NCI-H1092 treated with DMSO at 0.1 percent for 48 hours (cell line): Measurements from ENCODE around the gene HAPLN2.
"Not testable (repeated sequence)": the region's sequence is repeated elsewhere in the genome, so short reads cannot be mapped to it uniquely, and the experiment has no call there.

Experiments used
- DNase-seq: peaks from one replicate; lab custom pipeline; 2025; lab: John Stamatoyannopoulos, UW

Gene HAPLN2

DNA sequence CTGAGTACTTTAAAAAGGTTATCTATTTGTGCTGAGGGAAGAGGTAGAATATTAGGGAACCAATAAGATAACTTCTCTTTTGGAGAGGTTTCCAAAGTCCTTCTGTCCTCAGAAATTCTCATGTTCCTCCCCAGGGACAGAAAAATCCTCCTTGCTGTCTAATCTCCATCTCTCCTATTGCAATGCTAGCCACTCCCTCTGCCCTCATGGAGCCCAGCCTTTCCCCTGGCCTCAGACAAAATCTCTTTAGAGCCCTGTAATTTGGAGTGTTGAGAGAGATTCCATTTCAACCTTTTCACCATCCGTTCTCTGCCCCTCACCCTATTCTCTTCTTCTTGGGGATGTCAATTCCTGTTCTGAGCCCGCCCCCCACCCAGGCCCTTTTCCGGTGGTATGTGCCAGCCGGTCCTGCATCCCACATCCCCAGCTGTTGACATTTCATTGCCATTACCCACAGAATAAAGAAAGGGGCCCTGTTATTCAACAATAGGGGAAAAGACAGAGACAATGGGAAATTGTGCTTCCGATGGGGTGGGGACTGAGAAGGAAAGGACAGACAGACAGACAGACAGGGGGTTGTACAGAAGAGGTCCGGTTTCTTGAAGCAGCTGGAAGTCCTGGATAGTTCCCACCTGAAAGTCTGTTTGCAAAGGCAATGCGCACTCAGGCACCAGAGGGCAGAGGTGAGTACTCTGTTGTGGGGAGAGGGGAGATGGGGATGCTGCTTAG lies at the start of gene HAPLN2:
Gene HAPLN2, plus strand, starts transcription at position 563 of the 729 bp plus-strand sequence. CDS start 4,076 bp downstream, outside the sequence.
- peak; percentile 16 for DNase-seq

DNA sequence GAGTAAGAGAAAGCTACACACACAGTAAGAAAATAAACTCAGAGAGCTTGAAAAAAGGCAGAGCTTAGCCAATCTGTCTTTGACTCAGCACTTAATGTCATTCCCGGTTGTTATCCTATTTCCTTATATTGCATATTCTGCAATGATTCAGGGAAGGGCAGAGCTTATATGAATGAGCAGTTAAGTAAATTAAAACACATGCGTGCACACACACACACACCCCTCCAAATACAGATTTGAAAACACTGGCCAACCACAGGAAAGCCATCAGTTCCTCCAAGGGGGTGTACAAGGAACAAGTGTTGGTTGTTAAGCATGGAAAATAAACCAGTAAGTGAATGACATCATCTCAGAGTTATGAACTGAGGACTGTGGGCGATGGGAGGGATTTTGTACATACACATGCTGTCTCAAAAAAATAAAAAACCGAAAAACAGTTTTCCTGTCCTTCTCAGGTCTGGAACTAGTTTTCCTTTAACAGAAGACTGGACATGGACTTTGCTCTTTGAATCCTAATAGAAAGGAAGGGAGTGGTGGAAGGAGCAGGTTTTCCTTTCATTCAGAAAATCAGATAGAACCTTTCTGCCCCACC lies 47.9 kb upstream of the HAPLN2 start:
- no peak for DNase-seq

DNA sequence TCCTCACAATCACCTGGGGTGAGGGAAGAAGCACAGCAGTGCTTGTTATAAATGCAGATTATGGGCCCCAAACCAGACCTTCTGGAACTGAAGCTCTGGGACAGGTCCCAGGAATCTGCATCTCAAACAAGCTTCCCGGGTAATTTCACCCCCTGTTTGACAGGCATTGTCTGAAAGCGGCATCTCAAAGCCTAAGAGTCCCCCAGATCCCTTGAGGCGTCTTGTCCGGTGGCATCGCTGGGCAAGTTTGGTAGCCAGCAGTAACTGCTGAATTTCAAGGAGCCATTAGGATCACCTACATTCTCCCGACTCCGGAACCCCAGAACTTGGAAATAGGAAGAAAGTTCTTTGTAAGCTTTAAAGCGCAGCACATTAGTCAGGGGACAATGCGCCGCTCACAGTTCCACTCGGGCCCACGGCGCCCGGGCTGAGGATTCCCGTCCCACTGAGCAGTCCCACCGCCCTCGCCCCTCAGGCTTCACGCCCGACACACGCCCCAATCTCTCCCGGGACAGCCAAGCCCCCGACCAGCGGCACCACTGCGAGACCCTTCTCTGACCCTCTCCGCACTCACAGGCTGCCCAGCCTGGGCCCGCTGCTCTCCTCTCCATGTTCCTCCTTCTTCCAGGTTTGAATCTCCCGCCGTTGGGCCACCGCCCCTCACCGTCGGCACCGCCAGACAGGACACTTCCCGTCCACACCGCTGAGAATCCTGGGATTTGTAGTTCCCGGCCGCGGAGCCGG lies 47.1 kb upstream of the HAPLN2 start, which contains the start of gene IQGAP3:
Gene IQGAP3, minus strand, starts transcription at position 647 of the 744 bp plus-strand sequence. Its CDS starts 36 bp downstream, at position 611.
- DNase-seq, result peak; percentile 76

DNA sequence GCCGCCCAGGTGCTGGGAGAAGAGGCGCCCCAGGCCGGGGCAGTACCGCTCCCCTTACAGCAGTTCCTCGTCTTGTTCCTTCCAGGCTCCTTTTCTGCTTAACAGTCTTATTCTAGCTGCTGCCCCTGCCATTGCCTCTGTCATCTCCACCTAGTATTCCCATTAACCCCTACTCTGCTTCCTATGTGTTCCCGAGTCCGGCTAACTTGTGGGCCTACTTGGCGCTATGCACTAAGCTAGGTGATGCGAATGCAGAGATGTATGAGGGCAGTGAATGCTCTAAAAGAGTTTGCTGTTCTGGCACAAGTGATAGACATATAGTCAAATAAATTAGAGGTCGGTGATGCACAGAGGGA lies 46.6 kb upstream of the HAPLN2 start:
- DNase-seq, result no peak

DNA sequence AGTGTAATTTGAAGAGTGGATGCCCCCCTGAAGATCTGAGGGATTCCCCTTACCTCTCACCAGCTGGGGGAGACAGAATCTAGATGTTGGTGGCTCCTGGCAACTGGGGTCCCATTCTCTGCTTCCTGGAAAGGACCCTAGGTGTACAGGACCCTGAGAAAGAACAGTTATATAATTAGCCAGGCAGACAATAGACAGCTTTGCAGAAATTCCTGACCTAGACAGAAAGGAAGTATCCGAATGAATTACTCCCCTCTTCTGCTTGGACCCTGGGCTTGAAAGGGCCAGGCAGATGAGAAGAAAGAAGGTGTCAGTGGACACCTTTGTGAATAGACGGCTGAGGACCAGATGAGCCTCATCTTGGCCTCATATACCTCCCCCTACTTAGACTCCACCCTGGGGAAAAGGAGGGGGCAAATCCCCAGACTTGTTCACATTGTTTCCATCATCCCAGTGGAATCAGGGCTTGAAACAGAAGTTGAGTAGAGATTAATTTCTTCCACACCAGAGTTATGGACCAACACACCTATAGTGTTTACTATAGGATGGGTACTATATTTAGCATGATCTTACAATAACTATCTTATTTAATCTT lies 45.1 kb upstream of the HAPLN2 start:
- DNase-seq, result no peak

DNA sequence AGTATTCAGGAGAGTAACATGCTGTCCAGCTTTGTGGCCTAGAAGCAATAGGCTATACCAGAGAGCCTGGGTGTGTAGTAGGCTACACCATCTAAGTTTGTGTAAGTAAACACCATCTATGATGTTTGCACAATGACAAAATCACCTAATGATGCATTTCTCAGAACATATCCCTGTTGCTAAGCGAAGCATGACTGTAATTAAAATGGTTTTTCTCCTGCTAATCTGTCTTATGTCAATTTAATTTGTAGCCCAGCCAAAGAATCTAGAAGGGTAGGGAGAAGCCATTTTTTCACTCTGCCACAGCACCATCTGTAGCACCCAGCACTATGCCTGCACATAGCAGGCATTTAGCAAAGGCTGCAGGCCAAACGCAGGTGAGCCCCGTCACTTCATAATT lies 41.7 kb upstream of the HAPLN2 start:
- DNase-seq, result peak; percentile 28

DNA sequence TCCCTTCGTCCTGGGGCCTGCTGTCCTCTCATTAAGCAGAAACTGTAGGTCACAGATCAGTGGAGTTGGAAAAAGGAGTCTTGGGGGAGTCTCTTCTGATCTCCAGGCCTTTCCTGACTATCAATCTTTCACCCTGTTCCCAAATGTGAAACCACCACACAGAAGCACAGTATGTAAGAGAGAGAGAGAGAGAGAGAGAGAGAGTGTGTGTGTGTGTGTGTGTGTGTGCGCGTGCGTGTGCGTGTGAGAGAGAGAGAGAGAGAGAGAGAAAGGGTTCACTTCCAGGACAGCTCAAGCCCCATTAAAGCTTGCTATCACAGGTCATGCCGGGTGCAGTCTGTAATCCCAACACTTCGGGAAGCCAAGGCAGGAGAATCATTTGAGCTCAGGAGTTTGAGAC lies 41.2 kb upstream of the HAPLN2 start:
- DNase-seq, result no peak

DNA sequence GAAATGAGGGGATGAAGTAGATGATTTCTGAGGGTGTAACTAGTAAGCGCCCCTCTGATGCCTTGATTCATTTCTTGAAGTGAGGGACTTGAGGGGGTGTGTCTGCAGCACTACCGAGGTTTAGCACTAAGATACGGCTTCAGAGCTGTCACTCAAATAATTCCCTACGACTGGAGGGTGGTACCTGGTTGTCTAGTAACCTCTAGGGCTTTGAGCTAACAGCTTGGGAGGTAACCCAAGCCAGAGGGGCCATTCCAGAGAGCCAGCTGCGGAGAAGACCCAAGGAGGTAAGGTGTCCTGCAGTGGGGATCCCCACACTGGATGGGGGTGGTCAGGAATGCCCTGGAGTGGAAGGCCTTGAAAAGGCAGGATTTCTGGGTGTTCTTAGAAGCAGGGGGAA lies 39.7 kb upstream of the HAPLN2 start, which contains the start of gene TTC24:
Gene TTC24, plus strand, starts transcription at position 252 of the 400 bp plus-strand sequence. CDS start 1,642 bp downstream, outside the sequence.
- no peak for DNase-seq

DNA sequence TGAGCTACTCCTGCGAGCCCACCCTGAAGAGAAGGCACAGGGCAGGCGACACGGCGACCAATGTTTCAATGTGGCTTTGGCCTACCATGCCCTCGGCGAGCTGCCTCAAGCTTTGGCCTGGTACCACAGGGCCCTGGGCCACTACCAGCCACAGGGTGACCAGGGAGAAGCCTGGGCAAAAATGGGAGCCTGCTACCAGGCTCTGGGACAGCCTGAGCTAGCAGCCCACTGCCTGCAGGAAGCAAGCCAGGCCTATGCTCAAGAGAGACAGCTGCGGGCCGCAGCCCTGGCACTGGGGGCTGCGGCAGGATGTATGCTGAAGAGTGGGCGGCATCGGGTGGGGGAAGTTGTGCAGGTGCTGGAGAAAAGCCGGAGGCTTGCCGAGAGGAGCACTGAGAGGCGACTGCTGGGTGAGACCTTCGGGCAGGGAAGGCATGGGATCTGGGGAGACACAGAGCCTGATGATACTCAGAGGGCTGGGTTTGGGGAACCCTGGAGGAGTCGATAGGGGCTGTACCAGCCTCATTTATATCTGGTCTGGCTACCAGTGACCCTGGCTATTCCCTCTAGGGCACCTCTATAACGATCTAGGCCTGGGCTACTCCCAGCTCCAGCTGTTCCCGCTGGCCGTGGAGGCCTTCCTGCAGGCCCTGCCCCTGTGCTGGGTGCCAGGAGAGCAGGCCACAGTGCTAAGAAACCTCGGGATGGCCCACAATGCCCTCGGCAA lies 37.4 kb upstream of the HAPLN2 start:
- no peak for DNase-seq

DNA sequence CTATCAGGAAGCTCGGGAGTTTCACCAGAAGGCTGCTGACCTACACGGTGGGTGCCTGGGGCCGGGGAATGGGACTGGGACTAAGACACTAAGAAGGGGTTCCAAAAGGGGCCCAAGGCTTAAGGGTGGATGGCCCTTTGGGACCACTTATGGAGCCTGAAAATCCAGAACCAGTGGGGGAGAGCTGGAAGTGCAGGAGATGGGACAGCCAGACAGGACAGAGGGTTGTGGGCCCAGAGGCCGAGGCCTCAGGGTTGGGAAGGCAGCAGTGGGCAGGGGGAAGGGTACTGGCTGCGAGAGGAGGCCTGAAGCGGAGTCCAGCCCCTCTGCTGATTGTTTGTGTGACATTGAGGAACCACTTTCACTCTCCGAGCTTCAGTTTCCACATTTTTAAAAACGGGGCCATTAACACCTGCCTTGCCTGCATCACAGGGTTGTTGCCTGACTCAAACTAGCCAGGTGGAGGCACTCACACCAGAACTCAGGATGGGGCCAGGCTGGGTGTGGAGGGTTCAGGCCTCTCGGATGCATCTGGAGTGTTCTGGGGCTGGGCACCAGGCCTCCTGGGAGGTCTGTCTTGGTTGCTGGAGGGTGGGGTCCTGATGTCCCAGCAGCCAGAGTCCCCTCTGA lies 36.7 kb upstream of the HAPLN2 start:
- DNase-seq, result no peak

DNA sequence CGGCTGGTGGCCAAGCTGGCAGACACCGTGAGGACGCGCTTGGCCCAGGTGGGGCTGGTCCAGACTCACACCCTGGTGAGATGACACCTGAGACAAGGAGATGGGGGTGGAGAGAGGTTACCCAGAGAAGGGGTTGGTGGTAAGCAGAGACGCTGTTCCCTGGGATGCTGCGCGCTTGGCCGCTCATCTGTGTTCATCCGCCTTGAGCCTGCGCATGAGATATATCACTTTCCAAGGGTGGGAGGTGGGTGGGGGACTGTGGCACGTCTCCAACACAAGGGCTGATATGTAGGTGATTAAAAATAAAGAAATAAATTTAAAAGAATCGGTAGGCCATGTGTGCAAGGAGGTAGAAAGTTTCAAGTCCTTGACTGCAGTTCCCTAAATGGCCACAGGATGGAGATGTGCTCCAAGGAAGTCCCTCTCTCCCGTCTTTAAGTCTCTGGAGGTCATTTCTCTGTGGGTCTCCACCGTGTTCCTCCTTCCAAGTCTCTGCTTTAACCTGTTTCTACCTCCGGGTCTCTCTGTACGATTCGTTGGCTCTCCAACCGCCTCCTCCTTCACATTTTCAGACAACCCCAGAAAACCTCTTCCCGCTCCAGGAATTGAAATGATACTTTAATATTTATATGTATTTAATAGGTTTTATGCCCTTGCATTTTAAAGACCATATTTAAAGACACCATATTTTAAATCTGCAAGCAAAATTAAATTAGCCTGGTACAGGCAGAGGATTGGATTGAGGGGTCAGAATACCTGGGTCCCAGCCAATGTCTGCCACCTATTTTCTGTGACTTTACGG lies 35.2 kb upstream of the HAPLN2 start:
- peak; percentile 65 for DNase-seq

DNA sequence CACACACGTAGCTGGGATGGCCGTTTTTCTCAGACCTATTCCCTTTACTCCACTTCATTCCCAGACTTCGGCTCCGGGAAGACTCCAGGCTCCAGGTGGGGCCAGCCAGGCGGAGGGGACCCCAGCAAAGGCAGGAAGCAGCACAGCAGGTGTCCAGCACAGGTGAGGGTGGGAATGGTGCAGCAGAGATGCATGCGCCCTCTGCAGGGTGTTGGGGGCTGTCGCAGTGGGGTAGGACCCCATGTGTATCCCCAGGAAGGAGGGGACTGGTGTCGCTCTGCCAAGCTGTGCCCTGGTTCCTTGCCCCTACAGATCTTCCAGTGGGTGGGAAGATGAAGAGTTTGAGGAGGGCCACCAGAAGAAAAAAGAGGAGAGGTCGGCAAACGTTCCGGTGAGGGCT lies 34.4 kb upstream of the HAPLN2 start:
- DNase-seq, result no peak

DNA sequence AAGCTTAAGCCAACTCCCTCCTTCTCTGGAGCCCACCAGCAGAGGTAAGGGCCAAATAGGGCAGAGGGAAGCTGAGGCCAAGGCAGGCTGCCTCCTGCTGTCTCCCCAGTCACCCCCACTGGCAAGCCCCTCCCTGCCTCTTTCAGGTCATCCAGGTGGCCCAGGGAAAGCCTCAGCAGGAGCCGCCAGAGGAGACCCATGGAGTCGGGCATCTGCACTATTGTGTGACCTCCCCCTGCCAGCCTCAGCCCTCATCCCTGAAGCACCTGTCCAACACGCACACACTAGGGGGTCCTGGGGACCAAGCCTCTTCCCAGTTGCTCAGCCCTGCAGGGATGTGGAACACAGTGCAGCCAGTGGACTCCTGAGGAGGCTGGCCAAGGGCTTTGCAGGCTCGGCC lies 32.9 kb upstream of the HAPLN2 start:
- DNase-seq, result no peak

DNA sequence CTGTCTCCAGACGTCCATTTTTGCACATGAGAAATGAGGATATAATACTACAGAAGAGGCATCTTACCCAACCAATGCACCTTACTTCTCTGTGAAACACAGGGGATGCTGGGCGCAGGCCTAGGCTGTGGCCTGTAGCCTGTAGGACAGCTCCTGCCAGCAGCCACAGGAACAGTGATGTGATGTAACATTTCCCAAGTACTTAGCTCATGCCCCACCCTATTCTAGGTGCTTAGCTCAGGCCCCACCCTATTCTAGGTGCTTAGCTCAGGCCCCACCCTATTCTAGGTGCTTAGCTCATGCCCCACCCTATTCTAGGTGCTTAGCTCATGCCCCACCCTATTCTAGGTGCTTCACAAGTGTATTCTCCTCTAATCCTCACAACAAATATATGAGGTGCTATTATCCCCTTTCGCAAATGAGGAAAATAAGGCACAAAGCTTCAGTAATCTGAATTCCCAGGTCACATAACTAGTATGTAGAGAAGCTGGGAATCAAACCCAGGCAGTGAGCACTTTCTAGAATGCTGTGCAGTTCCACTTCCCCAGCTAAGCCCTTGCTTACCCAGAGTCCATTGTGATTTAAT lies 32.2 kb upstream of the HAPLN2 start:
- no peak for DNase-seq

DNA sequence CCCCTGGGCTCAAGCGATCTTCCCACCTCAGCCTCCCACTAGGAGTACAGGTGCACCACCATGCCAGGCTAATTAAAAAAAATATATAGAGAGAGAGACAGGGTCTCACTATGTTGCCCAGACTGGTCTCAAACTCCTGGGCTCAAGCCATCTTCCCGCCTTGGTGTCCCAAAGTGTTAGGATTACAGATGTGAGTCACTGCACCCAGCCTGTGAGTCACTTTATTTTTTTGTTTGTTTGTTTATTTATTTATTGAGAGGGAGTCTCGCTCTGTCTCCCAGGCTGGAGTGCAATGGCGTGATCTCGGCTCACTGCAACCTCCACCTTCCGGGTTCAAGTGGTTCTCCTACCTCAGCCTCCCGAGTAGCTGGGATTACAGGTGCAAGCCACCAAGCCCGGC lies 31.3 kb upstream of the HAPLN2 start:
- not testable (repeated sequence) for DNase-seq

DNA sequence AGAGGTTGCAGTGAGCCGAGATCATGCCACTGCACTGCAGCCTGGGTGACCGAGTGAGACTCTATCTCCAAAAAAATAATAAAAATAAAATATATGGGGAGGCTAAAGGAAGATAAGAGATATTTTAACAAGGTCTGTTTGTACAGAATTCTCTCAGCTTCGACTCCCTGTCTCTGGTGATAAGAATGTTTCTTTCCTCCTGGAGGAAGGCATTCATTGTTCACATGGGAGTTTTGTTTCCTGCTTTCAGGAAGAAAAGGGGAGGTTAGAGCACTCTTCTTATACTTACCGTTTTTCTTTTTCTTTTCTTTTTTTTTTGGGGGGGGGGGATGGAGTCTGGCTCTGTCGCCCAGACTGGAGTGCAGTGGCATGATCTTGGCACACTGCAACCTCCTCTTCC lies 29.7 kb upstream of the HAPLN2 start:
- no peak for DNase-seq

DNA sequence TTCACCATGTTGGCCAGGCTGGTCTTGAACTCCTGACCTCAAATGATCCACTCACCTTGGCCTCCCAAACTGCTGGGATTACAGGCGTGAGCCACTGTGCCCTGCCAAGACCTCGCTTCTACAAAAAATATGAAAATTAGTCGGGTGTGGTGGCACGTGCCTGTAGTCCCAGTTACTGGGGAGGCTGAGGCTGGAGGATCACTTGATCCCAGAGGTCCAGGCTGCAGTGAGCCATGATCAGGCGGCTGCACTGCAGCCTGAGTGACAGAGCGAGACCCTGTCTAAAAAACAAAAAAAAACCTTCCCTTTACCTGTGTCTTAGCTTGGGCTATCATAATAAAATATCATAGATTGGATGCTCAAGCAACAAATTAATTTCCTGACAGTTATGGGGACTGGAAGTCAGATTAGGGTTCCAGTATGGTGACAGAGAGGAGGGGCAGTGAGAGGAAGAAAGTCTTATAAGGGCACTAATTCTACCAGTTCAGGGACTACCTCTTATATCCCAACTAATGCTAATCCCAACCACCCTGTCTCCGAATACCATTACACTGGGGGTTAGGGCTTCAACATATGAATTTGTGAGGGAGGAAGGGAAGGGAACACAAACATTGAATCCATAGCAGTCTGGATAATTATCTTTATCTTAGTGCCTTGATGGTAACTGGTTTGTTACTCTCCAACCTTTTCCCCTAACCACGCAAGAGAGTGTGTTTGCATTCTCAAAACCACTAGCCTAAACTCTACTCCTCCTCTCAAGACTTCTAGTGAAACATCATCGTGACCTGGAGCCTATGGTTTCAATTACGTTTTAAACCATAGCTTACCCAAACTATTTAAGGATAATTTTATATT lies 28.7 kb upstream of the HAPLN2 start:
- DNase-seq, result no peak

DNA sequence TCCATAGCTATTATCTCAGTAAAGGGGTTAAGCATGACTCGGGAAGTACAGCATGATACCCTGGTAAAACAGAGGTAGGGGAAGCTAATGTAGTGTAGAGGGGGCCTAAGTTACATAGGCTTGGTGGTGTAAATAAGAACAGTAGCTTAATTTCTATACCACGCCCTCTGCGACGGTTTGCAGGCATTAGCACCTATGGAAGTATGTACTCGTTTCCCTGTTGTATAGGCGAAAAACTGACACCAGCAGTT lies 28.1 kb upstream of the HAPLN2 start:
- no peak for DNase-seq

DNA sequence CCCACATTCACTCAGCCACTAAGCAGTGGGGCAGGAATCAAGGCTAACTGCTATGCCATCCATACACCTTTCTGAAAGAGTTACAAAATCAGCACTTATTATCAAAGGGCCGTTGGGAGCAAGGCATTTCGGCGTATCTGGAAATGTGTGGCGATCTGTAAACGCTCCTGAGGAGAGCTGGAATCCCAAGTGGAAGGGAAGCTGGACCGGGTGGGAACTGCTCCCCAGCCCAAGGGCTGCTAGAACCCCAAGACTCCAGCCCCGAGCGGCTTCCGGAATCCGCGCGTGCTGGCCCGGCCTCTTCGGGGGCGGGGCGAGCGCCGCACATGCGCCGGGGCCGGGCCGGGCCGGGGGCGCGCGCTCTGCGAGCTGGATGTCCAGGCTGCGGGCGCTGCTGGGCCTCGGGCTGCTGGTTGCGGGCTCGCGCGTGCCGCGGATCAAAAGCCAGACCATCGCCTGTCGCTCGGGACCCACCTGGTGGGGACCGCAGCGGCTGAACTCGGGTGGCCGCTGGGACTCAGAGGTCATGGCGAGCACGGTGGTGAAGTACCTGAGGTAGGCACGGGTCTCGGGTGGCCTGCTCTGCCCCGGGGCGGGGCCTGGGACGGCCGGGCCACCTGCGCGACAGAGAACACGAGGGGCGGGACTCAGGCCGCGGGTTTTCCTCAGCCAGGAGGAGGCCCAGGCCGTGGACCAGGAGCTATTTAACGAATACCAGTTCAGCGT lies 27.6 kb upstream of the HAPLN2 start, which contains the start of gene NAXE:
Gene NAXE, plus strand, starts transcription at position 345 of the 726 bp plus-strand sequence. Its CDS starts 29 bp downstream, at position 374.
- peak; percentile 71 for DNase-seq
